Right ventricle myocardium inferior (tissue), 1 donor: ENCODE measurements around the gene SPOP. TPM values are rescaled to one million over a fixed set of nuclear protein-coding genes. Genes with fewer than 3 reads are reported as not detected.

Experiments used
- ATAC-seq: fragments of 200-7000 bp; cut with Tn5 transposase; one replicate; pipeline ENCODE4 v1.9.1; 2020; ENCODE audit warnings: mild to moderate bottlenecking, moderate library complexity
- DNase-seq: peaks from one replicate; pipeline ENCODE4 v3.0.0; 2021; ENCODE audit errors: missing footprints
- intact Hi-C: fragments of 100-400 bp; cut with DNase I; formaldehyde crosslinking; loops from one replicate; pipeline ENCODE4 v1.11.0; 2022
- total RNA-seq: library from RNA; stranded (reverse); fragmentation: NEBNext Ultra II Directional; extraction: Animal tissue kit (Norgen Biotek cat#: 25700); gene quantifications from one replicate; pipeline ENCODE4 v1.2.1, GENCODE V29; 2021
- donor health status: DM: no; HTN: yes; CAD: no; lungs with severe emphysema.

Gene SPOP
- total RNA-seq, 1 donor from 2014 or later, result 73.1 TPM

- intact Hi-C loops, result no loop called here
- no peak for ATAC-seq
- peak; percentile 30 for DNase-seq
Observed at GRCh38 chr17:49580981-49581647, 96.8 kb downstream of the SPOP start.

GRCh38 chr17:49580055-49580721 is 97.7 kb downstream of the SPOP start:
- intact Hi-C loops, result no loop called here
- ATAC-seq, result no peak
- DNase-seq, result peak; percentile 55

- ATAC-seq, result no peak
- DNase-seq, result no peak
- intact Hi-C loops, result loop anchor here (5.0 kb wide), 1 partner anchor 38 kb away; no protein-coding TSS in a partner anchor
Observed at GRCh38 chr17:49579522-49579921, 98.4 kb downstream of the SPOP start.

GRCh38 chr17:49578952-49579500 is 98.9 kb downstream of the SPOP start:
- ATAC-seq, result no peak
- peak; percentile 27 for DNase-seq
- intact Hi-C loops, result loop anchor here (5.0 kb wide), 1 partner anchor 38 kb away; no protein-coding TSS in a partner anchor

GRCh38 chr17:49578414-49578813 is 99.5 kb downstream of the SPOP start:
- DNase-seq (peak; percentile 56), ATAC-seq (no peak)
- intact Hi-C loops, result loop anchor here (5.0 kb wide), 1 partner anchor 39 kb away; no protein-coding TSS in a partner anchor

- ATAC-seq (no peak), DNase-seq (no peak)
- intact Hi-C loops, result loop anchor here (5.0 kb wide), 1 partner anchor 39 kb away; no protein-coding TSS in a partner anchor
Observed at GRCh38 chr17:49577963-49578362, 99.9 kb downstream of the SPOP start.

GRCh38 chr17:49577650-49577934 is 100.3 kb downstream of the SPOP start:
- intact Hi-C loops, result loop anchor here (5.0 kb wide), 1 partner anchor 40 kb away; no protein-coding TSS in a partner anchor
- no peak for ATAC-seq
- no peak for DNase-seq

GRCh38 chr17:49576917-49577649 is 100.8 kb downstream of the SPOP start:
- DNase-seq (peak; percentile 56), ATAC-seq (peak; percentile 9)
- intact Hi-C loops, result loop anchor here (5.0 kb wide), 1 partner anchor 40 kb away; no protein-coding TSS in a partner anchor

- peak; percentile 77 for DNase-seq
- intact Hi-C loops, result loop anchor here (5.0 kb wide), 1 partner anchor 41 kb away; no protein-coding TSS in a partner anchor
- peak; percentile 80 for ATAC-seq
Observed at GRCh38 chr17:49576088-49576916, 101.6 kb downstream of the SPOP start.

GRCh38 chr17:49575679-49576087 is 102.2 kb downstream of the SPOP start, which contains the start of gene NXPH3:
Gene NXPH3, plus strand, starts transcription at chr17:49575871. Its CDS starts 349 bp downstream, at chr17:49576220.
- ATAC-seq (peak; percentile 66), DNase-seq (peak; percentile 88)
- intact Hi-C loops, result loop anchor here (5.0 kb wide), 1 partner anchor 42 kb away; no protein-coding TSS in a partner anchor

- ATAC-seq (no peak), DNase-seq (peak; percentile 41)
- intact Hi-C loops, result loop anchor here (5.0 kb wide), 1 partner anchor 42 kb away; no protein-coding TSS in a partner anchor
Observed at GRCh38 chr17:49574945-49575678, 102.8 kb downstream of the SPOP start.

GRCh38 chr17:49574323-49574781 is 103.5 kb downstream of the SPOP start:
- DNase-seq, result peak; percentile 45
- intact Hi-C loops, result no loop called here
- no peak for ATAC-seq

- ATAC-seq, result no peak
- intact Hi-C loops, result no loop called here
- peak; percentile 66 for DNase-seq
Observed at GRCh38 chr17:49573510-49574322, 104.2 kb downstream of the SPOP start.

GRCh38 chr17:49572806-49573420 is 105.0 kb downstream of the SPOP start:
- intact Hi-C loops, result no loop called here
- DNase-seq (peak; percentile 31), ATAC-seq (no peak)

GRCh38 chr17:49572226-49572625 is 105.7 kb downstream of the SPOP start:
- ATAC-seq (no peak), DNase-seq (peak; percentile 46)

GRCh38 chr17:49571764-49572163 is 106.1 kb downstream of the SPOP start:
- DNase-seq, result no peak
- ATAC-seq, result no peak
- intact Hi-C loops, result no loop called here

More at GRCh38 chr17:49572226-49572625, 105.7 kb downstream of the SPOP start:
- intact Hi-C loops, result no loop called here
